Measurements from ENCODE around the gene GABRR2.
"Not testable (repeated sequence)": the region's sequence is repeated elsewhere in the genome, so short reads cannot be mapped to it uniquely, and the experiment has no call there.

The GABRR2 gene

GRCh38 chr6:89323511-89323971, 8.4 kb upstream of the GABRR2 start:
- DNase-seq (ENCODE audit: low read depth): peak; percentile 75

DNA sequence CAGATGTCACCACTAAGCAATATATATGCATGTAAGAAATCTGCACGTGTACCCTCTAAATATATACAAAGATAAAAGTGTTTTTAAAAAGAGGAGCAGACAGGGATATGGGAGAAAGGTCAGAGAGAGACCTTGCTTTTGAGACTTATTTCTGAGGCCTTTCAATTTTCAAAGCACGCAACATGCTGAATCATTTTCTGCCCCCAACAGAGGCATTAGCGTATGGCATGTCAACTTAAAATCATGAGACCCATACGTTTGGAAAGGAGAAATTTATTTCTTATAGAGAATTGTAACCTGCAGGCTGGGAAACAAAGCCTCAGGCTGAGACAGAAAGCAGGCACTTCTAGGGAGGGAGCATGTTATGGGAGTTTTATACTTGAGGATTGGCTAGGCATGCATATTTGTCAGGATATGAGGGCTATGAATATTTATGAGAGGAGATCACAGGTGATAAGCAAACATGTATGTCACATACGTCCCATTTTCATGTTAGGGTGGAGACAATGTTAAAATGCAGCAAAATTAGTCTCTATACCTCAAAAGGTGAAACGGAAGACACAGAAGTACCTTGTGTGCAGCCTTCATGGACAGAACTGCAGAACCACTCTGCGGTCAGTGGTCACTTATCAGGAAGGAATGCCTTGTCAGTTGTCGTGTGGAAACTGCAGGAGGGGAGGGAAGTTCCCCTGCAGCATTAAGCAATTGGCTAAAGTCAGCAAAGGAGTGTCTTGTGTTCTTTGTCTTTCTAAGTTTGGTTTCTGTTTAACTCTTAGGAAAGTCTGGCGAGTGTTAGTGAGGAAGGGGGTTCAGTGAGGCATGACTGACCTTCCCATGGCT, 6.3 kb upstream of the GABRR2 start:
- DNase-seq (ENCODE audit: low read depth): no peak

- no peak for DNase-seq (ENCODE audit: low read depth)
These were observed 5.0 kb upstream of the GABRR2 start for GRCh38 chr6:89320012-89320559.

- no peak for DNase-seq (ENCODE audit: low read depth)
These were observed 2.0 kb upstream of the GABRR2 start for GRCh38 chr6:89317067-89317466.

DNA sequence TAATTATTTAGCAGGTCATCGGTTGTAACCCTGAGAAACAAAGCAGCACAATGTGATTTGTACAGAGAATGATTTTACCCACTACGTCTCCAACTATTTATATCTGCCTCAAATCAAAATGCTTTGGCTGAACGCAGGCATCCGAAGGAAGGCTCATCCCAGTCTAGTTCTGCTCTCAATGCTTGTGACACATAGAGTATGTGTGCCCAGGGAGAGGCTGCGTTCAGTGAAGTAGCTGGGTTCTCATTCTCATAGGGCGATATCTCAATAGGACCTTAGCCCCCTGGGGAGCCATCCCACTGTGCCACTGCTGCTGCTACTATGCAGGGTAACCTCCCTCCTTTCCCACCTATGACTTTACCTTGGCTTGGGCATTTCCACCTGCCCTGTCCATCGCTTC, 407 bp downstream of the GABRR2 start:
- DNase-seq (ENCODE audit: low read depth): no peak

GRCh38 chr6:89313006-89313405, 2.1 kb downstream of the GABRR2 start:
- DNase-seq (ENCODE audit: low read depth): peak; percentile 72

GRCh38 chr6:89311853-89312531, 3.1 kb downstream of the GABRR2 start:
- DNase-seq (ENCODE audit: low read depth): peak; percentile 53

DNA sequence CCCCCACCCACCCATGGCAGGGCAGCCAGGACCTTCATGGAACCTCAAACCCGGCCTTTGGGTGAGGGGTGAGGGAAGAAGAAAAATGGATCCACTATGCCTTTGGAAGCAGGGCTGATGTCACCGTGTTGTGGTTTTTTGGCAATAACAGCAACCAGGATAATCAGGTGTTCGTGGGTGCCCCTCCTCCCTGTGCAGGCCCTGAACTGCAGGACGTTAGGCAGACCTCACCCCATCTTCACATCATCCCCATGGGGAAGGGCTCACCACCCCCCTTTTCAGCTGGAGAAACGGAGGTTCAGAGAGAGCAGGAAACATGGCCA, 3.6 kb downstream of the GABRR2 start:
- no peak for DNase-seq (ENCODE audit: low read depth)

DNA sequence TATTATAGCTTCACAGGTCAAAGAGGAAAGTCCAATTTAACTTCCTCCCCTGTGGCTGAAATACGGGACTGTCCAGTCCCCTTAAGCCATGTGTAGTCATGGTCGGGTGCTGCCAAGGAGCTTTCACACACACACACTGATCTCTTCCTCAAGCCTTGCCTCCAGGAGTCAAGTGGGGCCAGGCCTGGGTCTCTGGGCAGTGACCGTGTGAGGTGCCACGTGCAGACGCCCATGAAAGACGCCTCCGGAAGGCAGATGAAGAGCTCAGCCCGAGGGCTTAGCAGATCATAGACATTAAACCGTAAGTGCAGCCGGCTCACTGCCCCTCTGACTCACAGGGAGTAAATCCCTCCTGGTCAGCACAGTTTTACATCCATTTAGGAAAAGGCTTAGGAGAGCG, 4.2 kb downstream of the GABRR2 start:
- peak; percentile 66 for DNase-seq (ENCODE audit: low read depth)

- DNase-seq (ENCODE audit: low read depth): no peak
These were observed 6.3 kb downstream of the GABRR2 start for GRCh38 chr6:89308525-89309395.

DNA sequence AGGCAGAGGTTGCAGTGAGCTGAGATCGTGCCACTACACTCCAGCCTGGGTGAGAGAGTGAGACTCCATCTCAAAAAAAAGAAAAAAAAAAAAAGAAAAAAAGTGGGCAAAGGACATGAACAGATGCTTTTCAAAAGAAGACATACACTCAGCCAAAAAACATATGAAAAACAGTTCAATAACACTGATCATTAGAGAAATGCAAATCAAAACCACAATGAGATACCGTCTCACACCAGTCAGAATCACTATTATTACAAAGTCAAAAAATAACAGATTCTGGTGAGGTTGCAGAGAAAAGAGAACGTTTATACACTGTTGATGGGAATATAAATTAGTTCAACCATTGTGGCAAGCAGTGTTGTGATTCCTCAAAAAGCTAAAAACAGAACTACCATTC, 10.6 kb downstream of the GABRR2 start:
- DNase-seq (ENCODE audit: low read depth): not testable (repeated sequence)

GRCh38 chr6:89302936-89303335, 12.2 kb downstream of the GABRR2 start:
- no peak for DNase-seq (ENCODE audit: low read depth)

GRCh38 chr6:89302195-89302770, 12.8 kb downstream of the GABRR2 start:
- DNase-seq (ENCODE audit: low read depth): no peak

DNA sequence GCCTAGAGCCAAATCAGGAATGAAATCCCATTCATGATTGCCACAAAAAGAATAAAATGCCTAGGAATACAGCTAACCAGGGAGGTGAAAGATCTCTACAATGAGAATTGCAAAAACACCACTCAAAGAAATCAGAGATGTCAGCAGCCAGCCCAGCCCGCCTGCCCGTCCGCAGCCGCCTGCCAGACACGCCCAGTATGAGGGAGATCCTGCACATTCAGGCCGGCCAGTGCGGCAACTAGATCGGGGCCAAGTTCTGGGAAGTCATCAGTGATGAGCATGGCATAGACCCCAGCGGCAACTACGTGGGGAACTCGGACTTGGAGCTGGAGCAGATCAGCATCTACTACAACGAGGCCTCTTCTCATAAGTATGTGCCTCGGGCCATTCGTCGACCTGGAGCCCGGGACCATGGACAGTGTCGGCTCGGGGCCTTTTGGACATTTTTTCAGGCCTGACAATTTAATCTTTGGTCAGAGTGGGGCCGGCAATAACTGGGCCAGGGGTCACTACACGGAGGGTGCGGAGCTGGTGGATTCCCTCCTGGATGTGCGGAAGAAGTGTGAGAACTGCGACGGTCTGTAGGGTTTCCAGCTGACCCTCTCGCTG, 13.4 kb downstream of the GABRR2 start:
- DNase-seq (ENCODE audit: low read depth): no peak

DNA sequence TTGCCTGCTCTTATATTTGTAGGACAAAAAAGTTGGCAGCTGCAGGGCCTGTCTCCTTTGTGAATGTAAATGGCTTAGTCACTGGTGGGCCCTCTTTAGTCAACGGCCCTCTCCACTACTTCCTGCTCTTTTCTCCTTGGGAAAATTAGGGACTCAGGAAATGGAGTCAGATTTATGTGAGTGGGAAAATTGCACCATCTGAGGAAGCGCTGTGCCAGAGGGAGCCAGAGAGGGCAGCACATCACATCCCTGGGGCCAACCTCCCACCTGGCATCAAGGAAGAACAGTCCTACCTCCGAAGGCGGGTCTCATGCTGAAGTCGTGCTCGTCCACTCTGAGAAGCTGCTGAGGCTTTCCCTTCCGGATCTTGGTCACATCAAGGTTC, 15.6 kb downstream of the GABRR2 start:
- DNase-seq (ENCODE audit: low read depth): peak; percentile 11

GRCh38 chr6:89298680-89299465, 16.2 kb downstream of the GABRR2 start:
- peak; percentile 89 for DNase-seq (ENCODE audit: low read depth)

GRCh38 chr6:89297695-89298351, 17.3 kb downstream of the GABRR2 start:
- peak; percentile 99 for DNase-seq (ENCODE audit: low read depth)

- DNase-seq (ENCODE audit: low read depth): no peak
These were observed 19.1 kb downstream of the GABRR2 start for GRCh38 chr6:89295981-89296380.

- DNase-seq (ENCODE audit: low read depth): not testable (repeated sequence)
These were observed 20.0 kb downstream of the GABRR2 start for GRCh38 chr6:89295116-89295515.

GRCh38 chr6:89291256-89291819, 23.8 kb downstream of the GABRR2 start:
- no peak for DNase-seq (ENCODE audit: low read depth)

All from iris pigment epithelial cell (primary cell).